Heart left ventricle (tissue), 16 donors: ENCODE measurements around the gene HK3. TPM values are rescaled to one million over a fixed set of nuclear protein-coding genes. Genes with fewer than 3 reads are reported as not detected.

Experiments
- ATAC-seq, 4 donors: fragments of 200-7000 bp; cut with Tn5 transposase; one replicate each; pipeline ENCODE4 v1.9.1; 2020 to 2022; ENCODE audit warnings: moderate library complexity in 4 of 4, mild to moderate bottlenecking in 3 of 4, moderate number of reproducible peaks in 1 of 4
- DNase-seq, 5 donors: peaks; one replicate each; pipeline ENCODE4 v3.0.0-alpha.2; 2020
- H3K27ac ChIP-seq, 12 donors: fragments of 200-600 bp; sonication (generic) in 4 of 12; one replicate each; pipeline versions ENCODE4 v1.5.0 to v1.8.0; 2016 to 2022; ENCODE audit warnings: mild to moderate bottlenecking in 2 of 12
- H3K27me3 ChIP-seq, 9 donors: fragments of 200-600 bp; sonication (generic) in 2 of 9; one replicate each; pipeline versions ENCODE4 v1.5.1 to v1.8.0; 2016 to 2022; ENCODE audit warnings: mild to moderate bottlenecking in 3 of 9
- H3K36me3 ChIP-seq, 9 donors: fragments of 200-600 bp; sonication (generic) in 2 of 9; one replicate each; pipeline versions ENCODE4 v1.5.0 to v1.8.0; 2018 to 2022; ENCODE audit warnings: mild to moderate bottlenecking in 2 of 9
- H3K4me1 ChIP-seq, 12 donors: fragments of 200-600 bp; sonication (generic) in 4 of 12; one replicate each; pipeline versions ENCODE4 v1.5.0 to v1.8.0; 2016 to 2022; ENCODE audit warnings: mild to moderate bottlenecking in 3 of 12
- H3K4me3 ChIP-seq, 12 donors: fragments of 200-600 bp; sonication (generic) in 4 of 12; one replicate each; pipeline versions ENCODE4 v1.5.0 to v1.8.0; 2017 to 2022; ENCODE audit warnings: mild to moderate bottlenecking in 9 of 12, moderate library complexity in 4 of 12
- H3K9me3 ChIP-seq, 12 donors: fragments of 200-600 bp; sonication (generic) in 4 of 12; one replicate each; pipeline versions ENCODE4 v1.5.0 to v1.8.0; 2016 to 2022; ENCODE audit warnings: mild to moderate bottlenecking in 1 of 12
- POLR2A ChIP-seq, 2 donors: fragments of 450-650 bp; IDR thresholded peaks; one replicate each; pipeline ENCODE4 v1.6.1; 2017; ENCODE audit warnings: antibody characterized with exemption in 2 of 2, mild to moderate bottlenecking in 2 of 2, moderate library complexity in 2 of 2
- WGBS, 4 donors: extraction: QIAGEN DNeasy Blood & Tissue Kit in 2 of 4; methylation state at CpG; one replicate each; pipeline versions ENCODE4 v1.1.5 to v1.1.7; 2013 to 2018; 5-methylcytosine and 5-hydroxymethylcytosine counted together
- intact Hi-C, 10 donors: fragments of 100-400 bp; cut with DNase I; formaldehyde crosslinking; loops; one replicate each; pipeline versions ENCODE4 v1.11.1 to v1.14.2; 2022
- polyA plus RNA-seq, 2 donors: library from polyadenylated mRNA; stranded (reverse); fragments of 200-250 nt; gene quantifications; one replicate each; pipeline ENCODE4 v1.2.3, GENCODE V29; 2013
- total RNA-seq, 9 donors: library from RNA; depleted of rRNA in 2 of 9; stranded (reverse); fragments of >200 nt in 2 of 9; fragmentation: NEBNext Ultra II Directional in 3 of 9; extraction: Animal tissue kit (Norgen Biotek cat#: 25700) in 3 of 9; gene quantifications; one replicate each; pipeline versions ENCODE4 v1.1.0 to v1.2.4, GENCODE V29; 2016 to 2023
- TF ChIP-seq, protein P1 (sequence below), 12 donors: fragments of 200-600 bp; sonication (generic) in 4 of 12; IDR thresholded peaks; one replicate each; pipeline versions ENCODE4 v1.5.0 to v1.8.0; 2018 to 2022; ENCODE audit warnings: antibody characterized with exemption in 12 of 12, mild to moderate bottlenecking in 5 of 12
- donor health status: ischemic (EF 13 %, LVEDD 7.1; RV severe dilation, severe dysfunction).
- donor health status: healthy with polysubstance abuse.
- donor health status: DM: no; HTN: yes; CAD: no.
- donor health status: DM: no; HTN: no; CAD: no.
- donor health status: ischemic (EF 25% LVEDD 6.9; RV normal size, moderate dysfunction).
- donor health status: ischemic (EF 25% LVEDD 5.7; RV mildly dilated, moderate dysfunction).
- donor health status: healthy.
- donor health status: DM: yes; HTN: yes; CAD: no.
- donor health status: ischemic (EF 35%, LVEDD 5.7; RV mildly dilated, moderate dysfunction).
- donor health status: nonischemic (EF 11% LVEDD 7.7; RV severe dilation, severe dysfunction).
- donor health status: DM: yes; HTN: yes; CAD: no.
- donor health status: PGD.
- donor health status: ischemic (EF 29% LVEDD 5.4; RV normal size, mild dysfunction).
- donor health status: nonischemic (EF 23%, LVEDD 6.1; RV moderate dilation, normal function).

HK3 gene
- total and polyA plus RNA-seq, 11 donors, result 0.46 to 44.0 (median 2.5) TPM

DNA sequence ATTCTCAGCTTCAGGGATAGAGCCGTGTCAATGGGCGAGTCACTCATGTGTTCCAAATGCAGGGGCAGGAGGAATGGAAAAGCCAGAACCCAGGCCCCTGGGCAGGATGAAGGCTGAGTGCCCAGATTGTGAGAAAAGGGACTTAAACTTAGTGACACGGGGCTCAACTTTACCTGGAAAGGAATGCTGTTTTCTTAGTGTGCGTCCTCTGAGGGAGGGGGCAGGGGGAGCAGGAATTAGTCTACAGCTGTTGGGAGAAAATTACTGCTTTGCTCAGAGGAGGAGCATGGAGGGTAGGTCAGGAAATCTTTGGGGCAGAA lies 14.6 kb downstream of the HK3 start:
- TF ChIP-seq, protein P1, sequence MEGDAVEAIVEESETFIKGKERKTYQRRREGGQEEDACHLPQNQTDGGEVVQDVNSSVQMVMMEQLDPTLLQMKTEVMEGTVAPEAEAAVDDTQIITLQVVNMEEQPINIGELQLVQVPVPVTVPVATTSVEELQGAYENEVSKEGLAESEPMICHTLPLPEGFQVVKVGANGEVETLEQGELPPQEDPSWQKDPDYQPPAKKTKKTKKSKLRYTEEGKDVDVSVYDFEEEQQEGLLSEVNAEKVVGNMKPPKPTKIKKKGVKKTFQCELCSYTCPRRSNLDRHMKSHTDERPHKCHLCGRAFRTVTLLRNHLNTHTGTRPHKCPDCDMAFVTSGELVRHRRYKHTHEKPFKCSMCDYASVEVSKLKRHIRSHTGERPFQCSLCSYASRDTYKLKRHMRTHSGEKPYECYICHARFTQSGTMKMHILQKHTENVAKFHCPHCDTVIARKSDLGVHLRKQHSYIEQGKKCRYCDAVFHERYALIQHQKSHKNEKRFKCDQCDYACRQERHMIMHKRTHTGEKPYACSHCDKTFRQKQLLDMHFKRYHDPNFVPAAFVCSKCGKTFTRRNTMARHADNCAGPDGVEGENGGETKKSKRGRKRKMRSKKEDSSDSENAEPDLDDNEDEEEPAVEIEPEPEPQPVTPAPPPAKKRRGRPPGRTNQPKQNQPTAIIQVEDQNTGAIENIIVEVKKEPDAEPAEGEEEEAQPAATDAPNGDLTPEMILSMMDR (IDR thresholded peaks at IDR 0.05), result no peak
- TF ChIP-seq POLR2A (IDR thresholded peaks at IDR 0.05), result no peak
- Histone ChIP-seq H3K4me3 (no peak overlapping the region), H3K9me3 (no peaks in the 10 kb centered on the region), H3K27me3 (no peaks in the 10 kb centered on the region), H3K36me3 (peaks cover 0 to 38% (median 0%) of the 10 kb centered on the region in 9 donors), H3K27ac (no peak overlapping the region), H3K4me1 (no peaks in the 10 kb centered on the region)
- intact Hi-C loops, result no loop called here
- 61 to 72% (median 66%) methylated on average over 4 of the region's 4 CpGs for WGBS, 4 donors
- ATAC-seq, result no peak
- DNase-seq, result no peak

DNA sequence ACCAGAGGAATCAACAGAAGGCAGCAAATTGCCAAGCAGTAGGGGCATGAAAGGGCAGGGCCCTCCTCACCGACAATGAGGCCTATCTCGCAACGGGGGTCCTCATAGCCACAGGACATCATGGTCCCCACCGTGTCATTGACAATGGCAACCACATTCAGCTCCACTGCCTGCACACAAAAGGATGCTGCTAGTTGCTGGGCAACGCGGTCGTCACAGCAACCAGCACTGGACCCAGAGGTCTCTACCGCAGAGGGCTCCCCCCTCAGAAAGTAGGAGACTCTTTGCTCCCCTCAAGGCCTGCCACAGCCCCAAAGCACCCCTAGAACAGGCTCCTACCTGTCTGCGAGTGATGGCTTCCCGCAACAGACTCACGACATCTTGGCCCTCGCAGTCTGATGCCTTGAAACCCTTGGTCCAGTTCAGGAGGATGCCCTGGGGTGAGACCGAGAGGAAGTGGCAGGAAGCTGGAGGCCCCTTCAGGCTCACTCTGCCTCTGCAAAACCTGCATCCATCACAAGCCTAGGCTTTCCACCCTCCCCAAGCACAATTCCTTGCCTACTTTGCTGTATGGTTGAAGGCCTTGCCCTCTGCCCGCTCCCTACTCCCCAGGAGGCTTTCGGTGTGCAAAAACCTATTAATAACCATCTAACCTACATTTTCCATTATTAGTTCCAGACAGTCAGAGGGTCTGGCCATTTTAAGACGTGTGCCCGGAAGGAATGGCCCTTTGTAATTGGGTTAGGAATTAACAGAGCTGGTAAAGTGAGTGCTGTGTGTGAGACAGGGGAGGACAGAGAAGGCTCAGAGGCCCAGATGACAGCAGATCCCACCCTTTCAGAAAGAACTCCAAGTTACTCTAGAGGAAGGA lies 15.2 kb downstream of the HK3 start:
- peaks cover 0 to 5% (median 0%) of the 10 kb centered on the region in 9 donors for H3K27me3 ChIP-seq
- H3K27ac ChIP-seq, result no peak overlapping the region
- DNase-seq, result peak in 1 of 5 donors; percentile 42
- H3K4me1 ChIP-seq, result no peaks in the 10 kb centered on the region
- 86 to 92% (median 89%) methylated on average over 8 to 17 of the region's 17 CpGs for WGBS, 4 donors
- no peak for ATAC-seq
- no peak for TF ChIP-seq POLR2A (IDR thresholded peaks at IDR 0.05)
- TF ChIP-seq, protein P1 (IDR thresholded peaks at IDR 0.05), result no peak
- H3K9me3 ChIP-seq, result no peaks in the 10 kb centered on the region
- peaks cover 0 to 32% (median 0%) of the 10 kb centered on the region in 9 donors for H3K36me3 ChIP-seq
- intact Hi-C loops, result no loop called here
- no peak overlapping the region for H3K4me3 ChIP-seq

DNA sequence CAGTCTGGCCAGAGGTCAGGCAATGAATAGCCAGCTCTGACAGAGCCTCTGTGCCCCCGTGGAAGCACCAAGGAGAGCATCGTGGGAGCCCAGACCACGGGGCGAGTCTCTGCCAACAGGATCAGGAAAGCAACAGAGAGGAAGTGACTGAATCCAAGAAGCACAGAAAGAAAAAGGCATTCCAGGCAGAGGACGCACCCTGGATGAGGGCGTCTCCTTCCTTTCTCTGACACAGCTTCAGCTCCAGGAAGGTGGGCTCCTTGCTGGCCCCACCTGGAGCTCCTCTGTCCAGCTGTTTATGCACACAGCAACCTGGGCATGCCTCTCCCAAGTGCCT lies 16.6 kb downstream of the HK3 start:
- TF ChIP-seq POLR2A (IDR thresholded peaks at IDR 0.05), result no peak
- TF ChIP-seq, protein P1 (IDR thresholded peaks at IDR 0.05), result no peak

DNA sequence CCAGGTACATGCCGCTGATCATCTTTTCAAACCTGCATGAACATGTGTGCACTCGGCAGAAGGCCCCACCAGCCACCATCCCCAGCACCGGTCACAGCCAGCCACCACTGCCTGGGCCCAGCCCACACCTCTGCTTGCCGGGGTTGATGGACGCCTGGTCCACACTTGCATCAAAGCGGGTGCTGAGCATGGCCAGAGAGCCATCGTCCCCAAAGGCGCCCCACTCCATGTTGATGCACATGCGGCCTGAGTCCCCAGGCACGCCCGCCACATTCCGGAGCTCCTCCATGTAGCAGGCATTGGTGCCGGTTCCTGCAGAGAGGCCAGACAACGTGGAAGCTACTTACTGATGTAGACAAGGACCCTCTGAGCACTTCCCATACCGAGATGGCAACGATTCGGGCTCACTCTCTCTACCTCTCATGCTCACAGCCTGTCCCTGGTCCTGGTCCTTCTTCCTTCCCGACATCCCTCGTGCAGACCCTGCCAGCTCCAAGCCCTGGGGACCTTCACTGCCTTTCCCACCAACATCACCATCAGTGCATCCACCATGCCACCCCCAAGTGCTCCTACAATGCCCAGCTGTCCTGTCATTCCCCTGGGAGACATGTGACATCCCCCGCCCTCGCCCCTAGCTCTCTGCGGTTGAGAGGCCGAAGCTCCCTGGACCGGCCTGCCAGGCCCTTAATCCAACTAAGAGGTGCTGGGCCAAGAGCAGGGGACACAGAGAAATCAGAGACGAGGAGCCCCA lies 17.2 kb downstream of the HK3 start:
- no peak overlapping the region for H3K27ac ChIP-seq
- H3K9me3 ChIP-seq, result no peaks in the 10 kb centered on the region
- peaks cover 0 to 18% (median 7%) of the 10 kb centered on the region in 9 donors for H3K27me3 ChIP-seq
- intact Hi-C loops, result no loop called here
- ATAC-seq, result no peak
- TF ChIP-seq, protein P1 (IDR thresholded peaks at IDR 0.05), result no peak
- TF ChIP-seq POLR2A (IDR thresholded peaks at IDR 0.05), result no peak
- no peak overlapping the region for H3K4me3 ChIP-seq
- DNase-seq, result peak in 2 of 5 donors; percentile 23 to 55
- H3K36me3 ChIP-seq, result peaks cover 0 to 16% (median 0%) of the 10 kb centered on the region in 9 donors
- WGBS, 4 donors, result 79 to 87% (median 84%) methylated on average over 21 to 25 of the region's 25 CpGs
- H3K4me1 ChIP-seq, result no peaks in the 10 kb centered on the region

More for the DNA sequence above, 16.6 kb downstream of the HK3 start:
- intact Hi-C loops, result no loop called here
- no peak overlapping the region for H3K4me3 ChIP-seq
- H3K36me3 ChIP-seq, result peaks cover 0 to 22% (median 0%) of the 10 kb centered on the region in 9 donors
- no peak overlapping the region for H3K27ac ChIP-seq
- DNase-seq (no peak), ATAC-seq (no peak)
- peaks cover 0 to 13% (median 4%) of the 10 kb centered on the region in 9 donors for H3K27me3 ChIP-seq
- H3K9me3 ChIP-seq, result no peaks in the 10 kb centered on the region
- 32 to 51% (median 43%) methylated on average over 6 of the region's 6 CpGs for WGBS, 4 donors
- no peaks in the 10 kb centered on the region for H3K4me1 ChIP-seq
